NCI-H1930 (cell line): ENCODE results near the gene SALL2.

Experiments
- DNase-seq, 2 experiments: peaks; one replicate each; lab custom pipeline; 2025; lab: John Stamatoyannopoulos, UW

SALL2 gene

DNA sequence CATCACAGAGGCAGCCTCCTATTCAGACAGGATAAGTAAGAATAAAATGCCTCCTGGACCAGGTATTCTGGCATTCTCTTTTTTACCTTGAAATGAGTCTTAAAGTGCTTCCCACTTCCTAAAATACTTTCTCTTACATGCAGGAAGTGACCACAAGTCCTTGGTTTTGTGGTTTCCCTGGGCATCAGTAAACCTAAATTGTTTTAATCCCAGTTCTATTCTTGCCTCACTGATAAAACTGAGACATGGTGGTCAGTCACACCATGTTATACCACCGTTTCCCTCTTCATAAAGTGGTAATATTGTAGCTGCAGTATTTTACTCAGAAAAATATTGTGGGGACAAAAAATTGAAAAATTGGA, 1.2 kb upstream of the SALL2 start:
- no peak for DNase-seq

DNA sequence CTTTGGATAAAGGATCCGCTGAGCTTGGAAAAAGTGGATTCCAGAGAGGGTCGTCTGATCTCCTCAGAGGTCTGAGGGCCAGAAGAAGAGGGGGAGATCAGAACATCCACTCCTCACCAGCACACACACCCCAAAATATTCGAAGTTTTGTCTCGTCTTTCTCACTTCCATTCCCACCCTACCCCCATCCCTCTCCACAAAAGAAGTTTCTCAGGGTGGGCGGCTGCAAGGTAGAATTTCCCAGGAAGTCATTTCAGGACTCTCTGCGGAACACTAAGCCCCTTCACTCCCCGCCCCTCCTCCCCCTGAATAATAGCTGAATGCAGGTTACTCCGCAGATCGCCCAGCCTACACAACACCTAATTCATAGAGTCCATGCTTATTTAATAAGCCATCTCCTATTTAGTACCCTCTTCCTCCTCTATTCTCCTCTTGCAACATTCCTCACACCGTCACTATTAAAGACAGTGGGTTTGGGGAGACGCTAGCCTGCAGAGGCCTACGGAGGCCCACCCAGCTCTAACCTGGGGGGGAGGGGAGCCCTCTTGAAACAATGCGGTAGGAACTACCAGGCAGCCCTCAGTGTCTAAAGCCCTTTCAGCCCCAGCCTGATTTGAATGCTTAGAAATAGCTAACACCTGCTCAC, 649 bp upstream of the SALL2 start:
- no peak for DNase-seq

DNA sequence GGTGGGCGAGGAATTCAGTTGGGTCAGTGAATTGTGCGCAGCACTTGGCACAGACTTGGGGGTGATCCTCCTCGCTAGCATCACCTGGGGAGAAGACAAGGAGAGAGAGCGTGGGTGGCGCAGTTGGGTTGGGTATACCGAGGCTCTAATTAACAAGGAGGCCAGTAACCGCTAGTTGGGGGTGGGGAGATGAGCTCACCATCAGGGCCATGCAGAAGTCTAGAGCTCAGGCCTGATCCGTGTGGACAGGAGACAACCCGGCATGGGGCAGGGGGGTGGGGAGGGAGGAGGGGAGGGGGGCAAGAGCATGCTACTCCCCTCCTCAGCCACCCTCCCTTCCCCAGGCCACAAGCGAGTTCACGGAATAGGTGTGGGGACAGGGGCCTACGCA, 580 bp downstream of the SALL2 start:
- no peak for DNase-seq

DNA sequence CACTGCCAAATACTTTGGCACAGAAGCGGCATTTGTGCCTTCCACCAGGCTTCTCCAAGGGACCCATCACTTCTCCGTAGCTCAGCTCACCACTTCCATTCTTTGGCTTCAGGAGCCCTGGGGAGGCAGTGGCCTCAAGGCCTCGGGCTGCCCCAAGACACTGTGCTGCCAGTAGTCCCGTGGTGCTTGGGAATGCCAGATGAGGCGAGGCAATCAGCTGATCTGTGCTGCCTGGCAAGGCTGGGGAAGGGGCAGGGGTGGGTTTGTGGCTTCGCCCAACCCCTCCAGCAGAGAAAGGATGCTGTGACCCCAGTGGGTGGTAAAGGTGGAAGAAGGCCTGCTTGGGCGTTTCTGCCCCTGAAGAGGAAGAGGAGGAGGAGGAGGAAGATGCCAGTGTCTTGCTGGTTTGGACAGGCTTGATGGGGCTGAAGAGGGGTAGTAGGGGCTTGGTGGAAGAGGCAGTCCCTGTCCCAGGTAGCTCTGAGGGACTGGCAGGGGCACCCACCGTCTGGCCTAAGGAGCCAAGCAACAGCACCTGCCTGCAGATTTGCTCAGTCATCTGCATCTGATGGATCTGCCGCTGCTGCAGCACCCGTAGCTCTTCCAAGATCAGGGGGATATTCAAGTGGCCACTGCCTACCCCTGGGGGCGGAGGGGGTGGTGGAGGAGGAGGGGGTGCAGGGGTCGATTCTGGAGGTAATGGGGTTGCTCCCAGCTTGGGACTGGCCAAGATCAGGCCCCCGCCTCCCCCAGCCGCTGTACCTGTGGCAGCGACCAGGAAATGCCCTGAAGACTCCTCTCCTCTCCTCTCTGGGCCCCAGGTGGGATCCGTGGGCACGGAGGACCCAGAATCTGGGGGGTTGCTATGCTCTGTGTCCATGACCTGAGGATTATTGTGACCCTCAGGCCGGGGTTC, 1.3 kb downstream of the SALL2 start:
- no peak for DNase-seq

DNA sequence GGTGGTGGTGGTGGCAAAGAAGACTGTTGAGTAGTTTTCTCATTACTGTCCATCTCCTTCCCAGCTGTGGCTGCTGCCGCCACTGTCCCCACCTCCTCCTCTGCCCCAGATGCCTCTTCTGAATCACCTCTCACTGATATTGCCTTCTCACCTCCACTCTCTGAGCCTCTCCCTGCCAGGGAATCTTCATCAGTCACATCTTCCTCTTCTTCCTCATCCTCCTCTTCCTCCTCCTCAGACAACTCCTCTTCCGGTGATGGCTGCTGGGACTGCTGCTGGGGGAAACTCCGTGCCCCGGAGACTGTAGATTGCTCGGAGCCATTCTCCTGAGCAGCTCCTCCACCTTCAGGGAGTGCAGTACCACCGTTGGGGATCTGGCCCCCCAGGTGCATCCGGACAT, 2.9 kb downstream of the SALL2 start:
- no peak for DNase-seq

DNA sequence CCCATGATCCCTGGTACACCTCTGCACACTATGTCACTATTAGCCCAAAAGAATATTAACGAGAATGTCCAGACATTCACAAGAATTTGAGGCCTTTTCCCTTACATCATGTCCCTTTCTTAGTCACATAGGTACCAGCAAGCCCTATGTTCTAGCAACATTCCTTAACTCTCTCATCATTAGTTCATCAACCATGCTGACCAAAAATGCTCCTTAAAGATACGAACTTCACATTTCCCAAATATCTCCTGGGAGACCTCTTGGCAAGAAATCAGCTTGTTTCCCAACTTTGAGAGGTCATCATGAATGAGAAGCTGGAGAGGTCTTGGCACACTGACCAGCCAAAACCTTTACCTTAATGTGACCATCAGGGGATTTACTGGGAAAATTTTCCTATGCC, 4.6 kb downstream of the SALL2 start:
- no peak for DNase-seq

DNA sequence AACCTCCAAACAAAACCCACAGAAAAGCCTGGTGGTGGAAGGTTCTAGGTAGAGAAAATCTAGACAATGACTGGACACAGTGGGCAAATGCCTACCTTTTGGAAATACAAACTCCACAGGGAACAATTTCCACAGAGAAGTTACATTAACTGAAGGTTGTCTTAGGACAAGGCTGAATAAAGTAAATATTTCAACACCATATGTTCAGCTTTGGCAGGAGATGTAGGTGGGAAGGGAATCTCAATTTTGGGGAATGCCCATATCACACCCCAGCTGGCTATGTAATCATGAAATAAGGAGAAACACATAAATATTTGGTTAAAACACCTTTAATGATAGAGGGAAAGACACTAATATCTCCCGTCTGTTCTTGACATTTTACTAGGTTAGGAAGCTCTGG, 5.4 kb downstream of the SALL2 start:
- no peak for DNase-seq

DNA sequence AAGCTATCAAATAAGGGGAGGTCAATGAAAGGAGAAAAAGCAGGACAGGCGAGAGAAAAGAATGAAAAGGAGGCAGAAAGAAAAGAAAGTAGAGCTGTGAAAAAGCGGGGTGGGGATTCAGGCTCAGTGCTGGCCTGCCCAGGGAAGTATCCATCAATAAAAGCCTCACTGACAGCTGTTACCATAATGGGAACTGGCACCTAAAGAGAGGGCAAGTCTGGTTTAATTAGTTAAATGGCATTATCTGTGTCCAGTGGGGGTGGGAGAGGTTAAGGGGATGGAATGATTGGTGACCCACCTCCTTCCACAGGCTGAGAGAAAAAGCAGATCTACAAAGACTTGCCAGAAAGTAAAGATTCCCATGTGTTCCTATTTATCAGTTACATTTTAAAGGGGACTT, 7.4 kb downstream of the SALL2 start:
- DNase-seq: no peak

DNA sequence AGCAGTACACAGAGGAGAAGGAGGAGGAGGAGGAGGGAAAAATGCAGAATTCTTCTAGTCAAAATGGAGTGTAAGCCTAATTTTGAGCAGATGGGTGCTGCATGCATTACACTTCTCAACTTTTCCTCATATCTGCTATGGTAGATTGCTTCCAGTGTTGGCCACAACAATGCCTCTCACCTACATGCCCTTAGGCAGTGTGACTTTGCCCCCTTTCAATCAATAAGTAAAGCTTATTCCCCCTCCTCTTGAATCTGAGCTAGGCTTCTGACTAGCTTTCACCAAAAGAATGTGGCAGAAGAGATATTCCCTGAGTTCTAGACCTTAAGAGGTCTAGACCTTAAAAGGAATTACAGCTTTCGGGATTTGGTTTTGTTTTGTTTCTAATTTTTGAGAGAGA, 11.8 kb downstream of the SALL2 start:
- no peak for DNase-seq

DNA sequence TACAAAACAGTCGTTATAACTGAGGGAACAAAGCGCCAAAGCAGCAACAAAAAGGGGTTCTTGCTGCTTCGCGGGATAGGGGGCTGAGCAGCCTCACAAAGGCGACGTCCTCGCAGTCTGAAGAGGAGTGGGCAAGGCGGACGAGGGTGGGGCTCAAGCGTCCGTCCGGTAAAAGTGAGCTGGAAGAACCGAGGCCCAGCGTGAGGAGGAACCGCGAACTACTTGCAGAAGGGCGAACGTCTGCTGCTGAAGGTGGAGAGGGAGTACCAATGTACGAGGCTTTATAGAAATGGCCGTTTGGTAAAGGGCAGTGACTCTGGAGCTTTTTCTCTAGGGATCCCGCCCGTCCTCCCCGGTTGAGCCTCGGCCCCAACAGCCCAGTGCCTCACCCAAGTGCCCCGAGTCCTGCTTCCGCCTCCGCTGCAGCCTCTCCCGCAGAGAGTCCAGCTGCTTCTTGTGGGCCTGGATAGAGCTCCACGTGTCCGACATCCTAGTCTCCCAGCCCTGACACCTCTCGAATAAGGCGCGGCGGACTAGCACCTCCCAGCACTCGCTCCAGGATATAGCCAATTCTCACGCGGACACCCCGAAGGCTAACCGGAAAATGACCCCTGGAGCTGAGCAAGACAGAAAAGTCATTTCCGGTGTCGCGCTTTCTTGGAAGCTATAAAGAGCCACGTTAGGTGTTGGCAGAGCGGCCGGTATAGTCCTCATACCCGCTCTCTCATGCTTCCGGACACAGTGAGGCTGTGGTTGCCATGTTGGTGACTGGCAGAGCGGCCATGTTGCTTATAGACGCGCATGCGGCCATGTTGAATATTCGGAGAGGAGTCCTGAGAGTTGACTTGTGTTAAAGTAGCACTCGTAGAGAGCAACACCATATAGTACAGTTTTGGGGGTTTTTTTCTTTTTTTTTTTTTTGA, 15.2 kb downstream of the SALL2 start, which contains the start of gene METTL3:
TSS of gene METTL3 (minus strand) at position 606 of the 923 bp plus-strand sequence. CDS start at position 489, 117 bp downstream.
- DNase-seq: peak; percentile 94 to 95

DNA sequence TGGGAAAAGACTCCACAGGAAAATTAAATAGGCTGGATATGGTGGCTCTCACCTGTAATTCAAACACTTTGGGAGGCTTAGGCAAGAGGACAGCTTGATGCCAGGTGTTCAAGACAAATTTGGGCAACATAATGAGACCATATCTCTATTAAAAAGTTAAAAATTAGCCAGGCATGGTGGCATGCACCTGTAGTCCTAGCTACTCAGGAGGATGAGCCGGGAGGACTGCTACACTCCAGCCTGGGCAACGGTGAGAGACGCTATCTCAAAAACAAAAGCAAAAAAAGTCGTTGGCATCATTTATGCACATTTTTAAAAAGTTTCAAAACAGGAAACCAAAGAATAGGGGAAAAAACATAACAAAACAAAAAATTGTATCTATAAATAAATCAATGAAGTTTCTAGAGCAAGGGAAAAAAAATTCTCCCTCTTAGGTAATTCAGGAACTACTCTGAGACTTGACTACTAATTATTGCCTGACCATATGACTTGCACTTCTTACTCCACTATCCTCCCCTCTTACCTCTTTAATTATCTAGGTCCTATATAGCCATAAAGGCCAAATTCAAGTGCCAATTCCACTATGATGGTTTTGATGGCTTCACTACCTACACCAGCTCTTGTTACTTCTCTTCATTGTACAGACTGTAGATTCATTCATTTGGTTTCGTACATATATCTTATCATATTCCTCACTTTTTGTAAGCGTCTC, 16.6 kb downstream of the SALL2 start:
- no peak for DNase-seq

DNA sequence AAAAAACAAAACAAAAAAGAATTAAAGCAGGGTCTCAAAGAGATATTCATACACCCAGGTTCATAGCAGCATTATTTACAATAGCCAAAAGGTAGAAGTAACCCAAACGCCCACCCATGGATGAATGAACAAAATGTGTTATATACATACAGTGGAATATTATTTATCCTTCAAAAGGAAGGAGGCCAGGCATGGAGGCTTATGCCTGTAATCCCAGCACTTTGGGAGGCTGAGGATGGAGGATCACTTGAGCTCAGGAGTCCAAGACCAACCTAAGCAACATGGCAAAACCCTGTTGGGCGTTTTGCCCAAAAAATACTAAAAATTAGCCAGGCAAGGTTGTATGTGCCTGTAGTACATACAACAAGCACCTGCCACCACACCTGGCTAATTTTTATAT, 19.6 kb downstream of the SALL2 start:
- DNase-seq: no peak

DNA sequence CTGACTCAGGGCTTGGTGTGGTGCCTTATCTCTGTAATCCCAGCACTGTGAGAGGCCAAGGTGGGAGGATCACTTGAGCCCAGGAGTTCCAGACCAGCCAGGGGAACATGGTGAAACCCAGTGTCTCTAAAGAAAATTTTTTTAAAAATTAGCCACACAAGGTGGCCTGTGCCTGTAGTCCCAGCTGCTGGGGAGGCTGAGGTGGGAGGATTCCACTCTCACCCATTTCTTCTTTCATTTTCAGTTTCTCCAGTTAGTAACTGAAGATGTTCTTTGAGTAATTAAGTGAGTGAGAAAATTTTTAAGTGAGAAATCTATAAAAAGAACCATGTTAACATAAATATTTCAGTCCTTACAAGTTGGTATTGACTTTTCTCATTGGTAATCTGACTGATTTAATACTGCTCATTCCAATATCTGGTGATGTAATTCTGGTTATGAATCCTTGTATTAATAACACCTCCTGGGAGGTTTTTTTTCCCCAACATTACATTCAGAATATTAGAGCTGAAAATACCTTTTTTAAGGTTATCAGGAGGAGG, 21.1 kb downstream of the SALL2 start:
- no peak for DNase-seq

DNA sequence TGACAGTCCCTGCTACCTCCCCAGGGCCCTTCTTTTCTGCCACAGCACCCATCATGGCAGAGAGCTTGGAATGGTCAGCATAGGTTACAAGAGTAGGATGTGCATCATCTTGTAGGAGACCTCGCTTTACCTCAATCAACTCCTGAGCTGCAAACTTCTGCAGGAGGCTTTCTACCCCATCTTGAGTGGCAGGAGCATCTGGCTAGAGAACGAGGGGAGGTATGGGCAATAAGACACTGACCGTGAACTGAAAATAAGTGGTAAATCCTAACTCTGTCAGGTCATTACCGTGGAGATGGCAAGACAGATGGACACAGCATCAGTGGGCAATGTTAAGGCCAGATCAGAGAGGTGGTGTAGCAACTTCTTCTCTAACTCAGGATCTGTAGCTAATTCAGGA, 22.8 kb downstream of the SALL2 start:
- no peak for DNase-seq

DNA sequence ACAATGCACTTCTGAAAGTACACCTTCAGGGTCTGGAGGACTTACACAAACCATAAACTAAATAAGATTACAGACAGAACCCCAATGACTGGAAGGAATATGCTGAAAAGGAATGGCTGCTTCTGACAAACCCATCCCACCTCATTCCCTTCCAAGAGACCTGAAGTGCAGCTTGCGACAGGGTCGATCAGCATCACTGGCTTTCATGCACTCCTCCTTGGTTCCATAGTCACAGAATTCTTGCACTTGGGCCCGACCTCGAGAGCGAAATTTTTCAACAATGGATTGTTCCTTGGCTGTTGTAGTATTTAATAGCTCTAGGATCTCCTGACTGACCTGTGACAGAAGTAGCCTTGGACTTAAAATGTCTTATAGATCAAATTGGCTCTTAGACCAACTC, 24.6 kb downstream of the SALL2 start:
- no peak for DNase-seq

DNA sequence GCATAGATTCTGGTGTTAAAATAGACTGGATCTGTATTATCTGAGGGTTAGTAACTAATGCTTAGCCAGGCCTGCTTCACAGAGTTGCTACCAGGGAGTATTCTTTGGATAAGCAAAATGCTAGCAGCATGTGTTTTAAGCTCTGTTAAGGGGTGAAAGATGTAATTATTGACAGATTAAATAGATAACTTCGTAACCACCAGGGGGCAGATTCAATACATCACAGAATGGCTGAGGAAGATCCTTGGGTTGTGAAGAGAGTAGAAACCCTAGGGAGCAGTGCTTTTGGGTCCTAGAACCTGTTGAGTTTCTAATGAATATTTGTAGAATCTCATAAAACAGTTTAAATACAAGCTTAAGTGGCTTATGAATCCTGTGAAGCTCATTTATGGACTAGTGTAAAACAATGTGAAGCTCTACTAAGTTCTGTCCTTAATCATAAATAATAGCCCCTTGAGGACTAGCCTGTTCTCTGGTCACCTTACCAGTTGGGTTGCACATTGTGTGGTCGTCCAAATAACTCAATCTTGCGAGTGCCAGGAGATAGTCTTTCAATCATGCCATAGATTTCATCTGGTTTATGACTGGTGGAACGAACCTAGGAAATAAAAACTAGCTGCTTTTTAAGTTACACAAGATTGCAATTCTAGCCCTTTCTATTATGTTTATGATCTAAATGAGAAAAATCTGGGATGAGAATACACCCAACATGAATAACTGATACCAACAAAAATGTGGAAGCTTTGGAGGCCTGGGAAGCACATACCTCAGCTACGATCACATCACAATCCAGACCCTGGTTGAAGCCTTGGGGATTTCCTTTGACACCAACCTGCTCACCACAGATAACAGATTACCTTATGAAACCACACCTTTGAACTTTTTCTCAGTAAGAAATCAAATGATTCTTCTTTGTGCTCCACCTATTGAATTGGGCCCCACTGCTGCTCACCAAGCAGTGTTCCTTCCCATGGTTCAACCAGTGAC, 27.3 kb downstream of the SALL2 start:
- peak in 1 of 2 experiments; percentile 2 for DNase-seq

DNA sequence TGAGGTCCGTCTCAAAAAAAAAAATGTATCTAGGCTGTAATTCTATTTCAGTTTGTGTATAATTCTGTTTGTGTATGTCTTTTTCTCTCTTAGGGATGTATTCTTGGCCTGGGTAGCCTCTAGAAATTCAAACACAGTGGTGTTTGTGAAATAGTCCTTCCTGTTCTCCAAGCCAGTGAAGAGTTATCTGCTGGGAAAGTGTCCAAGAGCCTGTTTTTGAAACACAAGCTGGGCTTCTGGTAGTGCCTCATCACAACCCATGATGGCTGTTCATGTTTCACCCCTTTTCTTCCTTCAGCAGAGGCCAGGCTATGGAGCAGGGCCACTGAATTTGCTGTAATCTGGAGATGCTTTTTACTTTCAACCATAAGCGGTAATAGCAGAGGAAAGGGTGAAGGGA, 29.7 kb downstream of the SALL2 start:
- no peak for DNase-seq

DNA sequence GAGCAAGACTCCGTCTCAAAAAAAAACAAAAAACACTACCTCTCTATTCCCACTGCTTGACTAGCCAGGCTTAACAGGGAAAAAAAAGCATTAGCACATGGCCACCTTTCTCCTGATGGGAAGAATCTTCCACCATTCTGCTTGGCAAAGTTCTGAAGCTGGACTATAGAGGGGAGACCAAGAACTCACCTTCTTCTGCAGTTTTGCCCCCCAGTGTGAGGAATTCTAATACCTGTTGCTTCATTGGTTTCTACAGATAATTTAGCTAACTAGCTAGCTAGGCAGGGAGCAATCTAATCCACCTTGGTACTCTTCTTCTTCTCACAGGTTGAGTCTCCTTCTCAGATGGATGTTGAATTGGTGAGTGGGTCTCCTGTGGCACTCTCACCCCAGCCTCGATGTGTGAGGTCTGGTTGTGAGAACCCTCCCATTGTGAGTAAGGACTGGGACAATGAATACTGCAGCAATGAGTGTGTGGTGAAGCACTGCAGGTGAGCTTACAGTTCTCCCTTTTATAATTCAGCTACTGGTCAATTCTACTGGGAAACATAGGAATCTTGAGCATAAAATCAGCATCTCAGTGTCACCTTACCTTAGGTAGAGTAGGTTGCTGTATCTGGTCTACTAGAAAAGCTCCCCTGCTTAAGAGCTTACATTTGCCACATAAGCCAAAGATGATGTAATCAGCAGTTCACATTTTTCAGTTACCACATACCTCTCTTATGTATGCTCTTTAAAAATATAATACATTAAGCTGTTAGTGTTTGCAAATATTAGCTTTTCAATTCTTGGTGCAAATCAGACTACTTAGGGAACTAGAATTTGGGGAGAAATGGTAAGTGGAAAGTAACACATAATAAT, 31.0 kb downstream of the SALL2 start:
- no peak for DNase-seq

DNA sequence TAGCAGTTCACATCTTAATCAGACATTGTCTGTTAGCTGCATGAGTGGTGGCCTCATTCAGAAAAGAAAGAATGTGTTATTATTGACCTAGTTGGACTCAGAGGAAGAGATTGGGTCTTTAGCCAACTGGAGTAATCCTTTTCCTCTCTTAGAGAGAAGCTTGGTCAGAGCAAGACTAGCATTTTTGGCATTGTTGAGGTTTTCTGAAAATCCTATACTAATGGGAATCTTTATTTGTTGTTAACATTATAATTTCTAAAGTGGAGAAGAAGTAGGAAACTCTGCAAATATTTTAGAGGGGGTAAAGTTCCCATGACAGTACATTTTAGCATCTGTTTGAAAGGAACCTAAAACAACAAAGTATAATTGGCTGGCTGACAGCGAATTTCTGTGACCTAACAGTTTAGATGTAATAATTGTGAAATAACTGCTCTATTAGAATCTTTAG, 39.5 kb downstream of the SALL2 start:
- DNase-seq: no peak
